ENCODE results near the gene PRRT1B. TPM values are rescaled to one million over a fixed set of nuclear protein-coding genes. Genes with fewer than 3 reads are reported as not detected.
A peak's percentile ranks its signal among the peaks of the same experiment; 100 is the strongest.

The PRRT1B gene
- total RNA-seq, 1 experiment from 2014 or later = not detected

- no peak overlapping the region for H3K4me3 ChIP-seq
- DNase-seq (ENCODE audit: low read depth in 1 of 2, low spot score in 2 of 2) = no peak
- no peaks in the 10 kb centered on the region for H3K4me1 ChIP-seq (replicated peaks)
- H3K9me3 ChIP-seq (replicated peaks) = no peaks in the 10 kb centered on the region
- H3K27ac ChIP-seq = no peak overlapping the region
- H3K27me3 ChIP-seq (replicated peaks) = no peaks in the 10 kb centered on the region
- H3K36me3 ChIP-seq = peaks cover 9% of the 10 kb centered on the region
Observed at GRCh38 chr9:131574730-131575640, 29.7 kb downstream of the PRRT1B start.

GRCh38 chr9:131575946-131576853 lies 30.9 kb downstream of the PRRT1B start:
- Histone ChIP-seq H3K27me3 (replicated peaks) (no peaks in the 10 kb centered on the region), H3K36me3 (peaks cover 12% of the 10 kb centered on the region), H3K27ac (no peak overlapping the region), H3K4me1 (replicated peaks) (no peaks in the 10 kb centered on the region), H3K9me3 (replicated peaks) (no peaks in the 10 kb centered on the region), H3K4me3 (no peak overlapping the region)
- DNase-seq (ENCODE audit: low read depth in 1 of 2, low spot score in 2 of 2) = no peak

DNA sequence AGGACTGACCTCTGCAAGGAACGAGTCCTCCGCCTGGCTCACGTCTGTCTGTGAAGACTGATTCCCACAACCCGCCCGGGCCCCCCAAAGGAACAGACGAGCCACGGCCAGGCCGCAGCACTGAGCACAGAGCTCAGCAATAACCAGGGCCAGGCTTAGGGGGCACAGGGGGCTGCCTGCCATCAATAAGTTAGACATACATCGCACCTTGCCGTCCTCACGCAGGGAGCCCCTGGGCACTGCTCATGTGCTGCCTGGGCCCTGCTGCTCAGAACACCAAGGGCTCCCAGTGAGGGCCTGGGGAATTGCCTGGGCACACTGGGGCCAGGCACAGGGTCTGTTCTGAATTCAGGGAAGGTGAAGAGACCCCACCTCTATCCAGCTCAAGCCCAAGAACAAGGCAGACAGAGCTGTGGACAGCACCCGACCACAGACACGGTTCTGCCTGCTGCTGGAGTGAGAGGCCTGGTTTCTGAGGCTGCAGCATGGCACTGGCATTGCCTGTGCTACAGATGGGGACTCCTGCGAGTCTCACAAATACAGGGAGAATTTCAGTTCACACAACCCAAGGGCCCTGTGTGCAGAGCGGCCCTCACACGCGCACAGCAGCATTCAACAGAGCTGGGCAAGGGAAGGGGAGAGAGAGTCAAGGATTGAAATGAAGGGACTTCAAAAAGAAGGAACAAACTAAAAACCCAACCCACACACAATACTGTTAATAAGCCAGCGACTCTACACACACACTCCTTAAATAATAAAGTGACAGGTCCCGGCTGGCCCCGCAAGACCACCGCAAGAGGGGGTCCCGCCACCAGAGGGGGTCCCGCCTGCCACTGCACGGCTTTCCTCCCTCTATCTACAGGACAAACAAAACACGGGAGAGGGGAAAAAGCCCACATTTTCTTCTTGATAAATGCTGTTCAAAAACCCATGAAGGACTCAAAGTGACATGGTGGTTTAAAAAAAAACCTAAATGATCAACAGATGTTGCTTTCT lies 32.0 kb downstream of the PRRT1B start:
- DNase-seq (ENCODE audit: low read depth in 1 of 2, low spot score in 2 of 2) = no peak
- no peak overlapping the region for H3K27ac ChIP-seq
- no peaks in the 10 kb centered on the region for H3K27me3 ChIP-seq (replicated peaks)
- no peaks in the 10 kb centered on the region for H3K9me3 ChIP-seq (replicated peaks)
- peaks cover under 1% of the 10 kb centered on the region; the same call in 1 of the 2 replicates for H3K4me1 ChIP-seq (replicated peaks)
- H3K36me3 ChIP-seq = peaks cover 12% of the 10 kb centered on the region
- no peak overlapping the region for H3K4me3 ChIP-seq

GRCh38 chr9:131578021-131578420 lies 32.7 kb downstream of the PRRT1B start:
- Histone ChIP-seq H3K27me3 (replicated peaks) (no peaks in the 10 kb centered on the region), H3K36me3 (peaks cover 12% of the 10 kb centered on the region), H3K4me1 (replicated peaks) (peaks cover 7% of the 10 kb centered on the region), H3K4me3 (no peak overlapping the region), H3K27ac (no peak overlapping the region), H3K9me3 (replicated peaks) (no peaks in the 10 kb centered on the region)
- DNase-seq (ENCODE audit: low read depth in 1 of 2, low spot score in 2 of 2) = no peak

- Histone ChIP-seq H3K36me3 (peaks cover 13% of the 10 kb centered on the region), H3K9me3 (replicated peaks) (no peaks in the 10 kb centered on the region), H3K27me3 (replicated peaks) (no peaks in the 10 kb centered on the region), H3K27ac (no peak overlapping the region), H3K4me3 (no peak overlapping the region), H3K4me1 (replicated peaks) (peaks cover 16% of the 10 kb centered on the region)
- no peak for DNase-seq (ENCODE audit: low read depth in 1 of 2, low spot score in 2 of 2)
Observed at GRCh38 chr9:131578731-131579504, 33.6 kb downstream of the PRRT1B start.

DNA sequence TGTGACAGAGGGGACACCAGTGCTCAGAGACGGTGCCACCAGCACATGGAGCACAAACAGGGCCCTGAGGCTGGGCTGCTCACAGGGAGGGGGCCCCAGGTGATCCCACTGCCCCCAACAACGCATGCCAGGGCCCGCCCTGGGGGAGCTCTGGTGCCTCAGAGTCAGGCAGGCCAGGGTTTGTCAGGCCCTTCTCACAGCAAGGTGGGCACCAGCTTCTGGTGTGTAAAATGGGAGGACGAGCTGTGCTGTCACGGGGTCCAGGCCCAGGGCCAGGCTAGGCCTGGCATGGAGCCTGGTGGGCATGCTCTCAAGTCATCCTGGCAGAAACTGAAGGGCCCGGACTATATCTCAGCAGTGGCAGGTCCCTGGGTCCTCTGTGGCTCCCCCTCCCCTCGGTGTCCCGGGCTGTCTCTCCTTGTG lies 34.5 kb downstream of the PRRT1B start:
- Histone ChIP-seq H3K4me1 (replicated peaks) (peaks cover 25% of the 10 kb centered on the region), H3K27me3 (replicated peaks) (no peaks in the 10 kb centered on the region), H3K27ac (no peak overlapping the region), H3K36me3 (peaks cover 20% of the 10 kb centered on the region), H3K9me3 (replicated peaks) (no peaks in the 10 kb centered on the region), H3K4me3 (no peak overlapping the region)
- DNase-seq (ENCODE audit: low read depth in 1 of 2, low spot score in 2 of 2) = no peak

DNA sequence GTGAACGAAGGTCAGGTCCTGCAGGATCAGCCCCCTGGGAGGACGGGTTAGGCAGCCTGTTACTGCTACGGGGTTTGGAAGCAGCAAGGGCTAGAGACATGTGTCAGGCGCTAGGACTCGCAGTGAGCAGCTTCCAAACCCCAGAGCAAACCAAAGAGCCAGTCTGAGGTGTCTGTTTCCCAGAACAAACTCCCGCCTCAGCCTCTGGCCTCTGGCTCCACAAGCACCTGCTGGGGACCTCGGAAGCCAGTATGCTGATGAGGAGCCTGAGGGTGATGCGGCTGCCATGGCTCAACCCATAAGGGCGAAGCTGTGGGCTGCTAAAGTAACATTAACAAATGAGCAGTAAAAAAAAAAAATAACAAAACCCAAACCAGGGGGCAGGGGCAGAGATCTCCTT lies 35.0 kb downstream of the PRRT1B start:
- H3K4me3 ChIP-seq = no peak overlapping the region
- H3K4me1 ChIP-seq (replicated peaks) = peaks cover 31% of the 10 kb centered on the region
- H3K9me3 ChIP-seq (replicated peaks) = no peaks in the 10 kb centered on the region
- no peak for DNase-seq (ENCODE audit: low read depth in 1 of 2, low spot score in 2 of 2)
- H3K36me3 ChIP-seq = peaks cover 22% of the 10 kb centered on the region
- H3K27me3 ChIP-seq (replicated peaks) = no peaks in the 10 kb centered on the region
- no peak overlapping the region for H3K27ac ChIP-seq

- no peak overlapping the region for H3K4me3 ChIP-seq
- DNase-seq (ENCODE audit: low read depth in 1 of 2, low spot score in 2 of 2) = no peak
- H3K9me3 ChIP-seq (replicated peaks) = no peaks in the 10 kb centered on the region
- H3K27ac ChIP-seq = peak overlapping the region; percentile 75; the same call in 1 of the 2 replicates
- peaks cover 34% of the 10 kb centered on the region for H3K4me1 ChIP-seq (replicated peaks)
- no peaks in the 10 kb centered on the region for H3K27me3 ChIP-seq (replicated peaks)
- peaks cover 22% of the 10 kb centered on the region for H3K36me3 ChIP-seq
Observed at GRCh38 chr9:131582056-131582455, 36.7 kb downstream of the PRRT1B start.

GRCh38 chr9:131582466-131583336 lies 37.4 kb downstream of the PRRT1B start:
- H3K9me3 ChIP-seq (replicated peaks) = no peaks in the 10 kb centered on the region

GRCh38 chr9:131583337-131583645 lies 38.0 kb downstream of the PRRT1B start:
- Histone ChIP-seq H3K27ac (peak overlapping the region; percentile 64), H3K36me3 (peaks cover 22% of the 10 kb centered on the region), H3K4me3 (no peak overlapping the region), H3K27me3 (replicated peaks) (no peaks in the 10 kb centered on the region), H3K4me1 (replicated peaks) (peaks cover 34% of the 10 kb centered on the region), H3K9me3 (replicated peaks) (no peaks in the 10 kb centered on the region)
- no peak for DNase-seq (ENCODE audit: low read depth in 1 of 2, low spot score in 2 of 2)

More at GRCh38 chr9:131582466-131583336, 37.4 kb downstream of the PRRT1B start:
- Histone ChIP-seq H3K4me1 (replicated peaks) (peaks cover 34% of the 10 kb centered on the region), H3K27ac (peak overlapping the region; percentile 75), H3K36me3 (peaks cover 22% of the 10 kb centered on the region), H3K27me3 (replicated peaks) (no peaks in the 10 kb centered on the region), H3K4me3 (no peak overlapping the region)
- DNase-seq (ENCODE audit: low read depth in 1 of 2, low spot score in 2 of 2) = peak; percentile 81 to 84

GRCh38 chr9:131583836-131584555 lies 38.7 kb downstream of the PRRT1B start:
- Histone ChIP-seq H3K27ac (peak overlapping the region; percentile 64), H3K4me1 (replicated peaks) (peaks cover 34% of the 10 kb centered on the region), H3K9me3 (replicated peaks) (no peaks in the 10 kb centered on the region), H3K27me3 (replicated peaks) (no peaks in the 10 kb centered on the region), H3K36me3 (peaks cover 22% of the 10 kb centered on the region), H3K4me3 (no peak overlapping the region)
- DNase-seq (ENCODE audit: low read depth in 1 of 2, low spot score in 2 of 2) = peak; percentile 64

All from SJSA1 (cell line).